ENCODE data around the gene SPOCK1. TPM values are rescaled to one million over a fixed set of nuclear protein-coding genes. Genes with fewer than 3 reads are reported as not detected.
A peak's percentile ranks its signal among the peaks of the same experiment; 100 is the strongest.

SPOCK1 gene
- polyA plus RNA-seq, 10 donors, result 4.0 to 19.9 (median 6.7) TPM

- DNase-seq, result no peak
Observed at GRCh38 chr5:137228816-137229215, 270.3 kb downstream of the SPOCK1 start.

GRCh38 chr5:137226081-137226480 is 273.0 kb downstream of the SPOCK1 start:
- no peak for DNase-seq

- DNase-seq, result no peak
Observed at GRCh38 chr5:137223324-137224295, 275.5 kb downstream of the SPOCK1 start.

GRCh38 chr5:137221943-137222342 is 277.2 kb downstream of the SPOCK1 start:
- no peak for DNase-seq

- peak in 1 of 3 donors; percentile 57 for DNase-seq
Observed at GRCh38 chr5:137220523-137220927, 278.6 kb downstream of the SPOCK1 start.

- no peak for DNase-seq
Observed at GRCh38 chr5:137218896-137219295, 280.2 kb downstream of the SPOCK1 start.

GRCh38 chr5:137218471-137218870 is 280.7 kb downstream of the SPOCK1 start:
- DNase-seq, result peak in 1 of 3 donors; percentile 22

GRCh38 chr5:137217599-137218200 is 281.4 kb downstream of the SPOCK1 start:
- no peak for DNase-seq

GRCh38 chr5:137216976-137217598 is 282.0 kb downstream of the SPOCK1 start:
- DNase-seq, result no peak

- no peak for DNase-seq
Observed at GRCh38 chr5:137215780-137216179, 283.3 kb downstream of the SPOCK1 start.

- no peak for DNase-seq
Observed at GRCh38 chr5:137215261-137215660, 283.9 kb downstream of the SPOCK1 start.

GRCh38 chr5:137214446-137215189 is 284.5 kb downstream of the SPOCK1 start:
- no peak for DNase-seq

GRCh38 chr5:137212471-137212870 is 286.7 kb downstream of the SPOCK1 start:
- no peak for DNase-seq

GRCh38 chr5:137209232-137209809 is 289.8 kb downstream of the SPOCK1 start:
- DNase-seq, result no peak

GRCh38 chr5:137207023-137207760 is 291.9 kb downstream of the SPOCK1 start:
- no peak for DNase-seq

- no peak for DNase-seq
Observed at GRCh38 chr5:137206030-137206715, 293.0 kb downstream of the SPOCK1 start.

- DNase-seq, result no peak
Observed at GRCh38 chr5:137205231-137206027, 293.7 kb downstream of the SPOCK1 start.

- no peak for DNase-seq
Observed at GRCh38 chr5:137203011-137203632, 296.0 kb downstream of the SPOCK1 start.

GRCh38 chr5:137201876-137202275 is 297.2 kb downstream of the SPOCK1 start:
- DNase-seq, result peak in 1 of 3 donors; percentile 71
